HG03045 (cell line): ENCODE data around the gene KLK4.

Experiments used
- ATAC-seq: cut with Tn5 transposase; IDR thresholded peaks from one replicate; pipeline ENCODE4 v1.9.1; 2021; ENCODE audit warnings: mild to moderate bottlenecking, moderate library complexity; ENCODE audit not compliant: unreplicated experiment

The KLK4 gene

GRCh38 chr19:50882188-50882587 is 29.0 kb downstream of the KLK4 start:
- no peak for ATAC-seq

- no peak for ATAC-seq
Measured at GRCh38 chr19:50880241-50880640, 31.0 kb downstream of the KLK4 start.

- no peak for ATAC-seq
Measured at GRCh38 chr19:50878851-50879250, 32.3 kb downstream of the KLK4 start.

- no peak for ATAC-seq
Measured at GRCh38 chr19:50877338-50877737, 33.9 kb downstream of the KLK4 start.

GRCh38 chr19:50876456-50876855 is 34.7 kb downstream of the KLK4 start:
- ATAC-seq, result no peak

GRCh38 chr19:50875795-50876422 is 35.3 kb downstream of the KLK4 start:
- ATAC-seq, result no peak

GRCh38 chr19:50874211-50874610 is 37.0 kb downstream of the KLK4 start:
- no peak for ATAC-seq

- ATAC-seq, result no peak
Measured at GRCh38 chr19:50873056-50873455, 38.1 kb downstream of the KLK4 start, which contains the start of gene KLK2. Gene KLK2, plus strand, starts transcription at chr19:50873439. Its CDS starts 35 bp downstream, at chr19:50873474.

GRCh38 chr19:50870417-50871089 is 40.6 kb downstream of the KLK4 start:
- ATAC-seq, result no peak

GRCh38 chr19:50869479-50869878 is 41.7 kb downstream of the KLK4 start:
- no peak for ATAC-seq

GRCh38 chr19:50861496-50862286 is 49.5 kb downstream of the KLK4 start:
- no peak for ATAC-seq

GRCh38 chr19:50861010-50861409 is 50.2 kb downstream of the KLK4 start:
- ATAC-seq, result no peak

GRCh38 chr19:50859849-50860248 is 51.3 kb downstream of the KLK4 start:
- ATAC-seq, result no peak

GRCh38 chr19:50858886-50859285 is 52.3 kb downstream of the KLK4 start:
- no peak for ATAC-seq

- ATAC-seq, result no peak
Measured at GRCh38 chr19:50857366-50857765, 53.8 kb downstream of the KLK4 start.
